HEK293 (cell line): ENCODE measurements around the gene AAR2.

Source experiments
- CTCF ChIA-PET: fragments of 350-600 bp; formaldehyde crosslinking; extraction: SDS; loops from one replicate; lab custom pipeline; 2021; ENCODE audit warnings: antibody characterized with exemption; lab: Yijun Ruan, JAX
- POLR2A ChIA-PET: fragments of 300-600 bp; formaldehyde crosslinking; extraction: SDS; loops from one replicate; lab custom pipeline; 2020; ENCODE audit warnings: antibody characterized with exemption, inconsistent platforms; lab: Yijun Ruan, JAX
- H3K27ac ChIP-seq: fragments of 200-500 bp; sonication (Bioruptor generic); 2 replicates; pipeline ENCODE4 v1.5.1; 2014; ENCODE audit warnings: low read depth, low read length, control low read depth, inconsistent platforms; ENCODE audit errors: extremely low read depth
- H3K36me3 ChIP-seq, 2 experiments: fragments of 200-500 bp in 1 of 2; sonication (Bioruptor generic) in 1 of 2; 1 replicate in 1 of 2; 2 replicates in 1 of 2; pipeline ENCODE4 v1.5.1; 2014 to 2017; ENCODE audit warnings: inconsistent platforms in 2 of 2, low read length in 2 of 2; ENCODE audit not compliant: control insufficient read depth in 2 of 2, insufficient read depth in 1 of 2
- H3K4me1 ChIP-seq: fragments of 200-500 bp; sonication (Bioruptor generic); 2 replicates; pipeline ENCODE4 v1.5.1; 2014; ENCODE audit warnings: mild to moderate bottlenecking, low read length, inconsistent platforms; ENCODE audit not compliant: control insufficient read depth, insufficient read depth
- H3K4me3 ChIP-seq: 2 replicates; pipeline ENCODE4 v1.5.1; 2011; ENCODE audit warnings: low read depth, mild to moderate bottlenecking, control low read depth, low read length, moderate library complexity
- H3K9me3 ChIP-seq: fragments of 200-500 bp; sonication (Bioruptor generic); 2 replicates; pipeline ENCODE4 v1.5.1; 2014; ENCODE audit warnings: low read depth, low read length, inconsistent platforms; ENCODE audit not compliant: control insufficient read depth, insufficient read depth
- CTCF ChIP-seq: fragments of 450-650 bp; formaldehyde crosslinking; IDR thresholded peaks from 2 replicates; pipeline ENCODE4 v1.5.1; 2016; ENCODE audit warnings: missing biosample characterization, missing genetic modification characterization
- GLIS2 ChIP-seq: fragments of 450-650 bp; formaldehyde crosslinking; IDR thresholded peaks from 2 replicates; pipeline ENCODE4 v1.5.1; 2016; ENCODE audit warnings: missing biosample characterization, missing genetic modification characterization
- HOXA7 ChIP-seq: sonication (generic); formaldehyde crosslinking; IDR thresholded peaks from 2 replicates; pipeline ENCODE4 v1.8.1; 2022; ENCODE audit warnings: missing genetic modification reagents, borderline replicate concordance
- KLF8 ChIP-seq: fragments of 450-650 bp; formaldehyde crosslinking; IDR thresholded peaks from 2 replicates; pipeline ENCODE4 v1.5.1; 2016; ENCODE audit warnings: missing biosample characterization, missing genetic modification characterization
- PBX3 ChIP-seq: sonication (generic); formaldehyde crosslinking; IDR thresholded peaks from 2 replicates; pipeline ENCODE4 v1.8.1; 2022; ENCODE audit warnings: mild to moderate bottlenecking, moderate library complexity, missing genetic modification reagents
- REPIN1 ChIP-seq: fragments of 450-650 bp; formaldehyde crosslinking; IDR thresholded peaks from 2 replicates; pipeline ENCODE4 v1.5.1; 2017; ENCODE audit warnings: missing biosample characterization, missing genetic modification characterization, low read depth
- REST ChIP-seq: fragments of 450-650 bp; formaldehyde crosslinking; IDR thresholded peaks from 2 replicates; pipeline ENCODE4 v1.5.1; 2016; ENCODE audit warnings: missing biosample characterization, missing genetic modification characterization
- SCRT1 ChIP-seq: fragments of 450-650 bp; formaldehyde crosslinking; IDR thresholded peaks from 2 replicates; pipeline ENCODE4 v1.5.1; 2016; ENCODE audit warnings: missing biosample characterization, missing genetic modification characterization, borderline replicate concordance
- ZBTB10 ChIP-seq: fragments of 450-650 bp; formaldehyde crosslinking; IDR thresholded peaks from 2 replicates; pipeline ENCODE4 v1.5.1; 2016; ENCODE audit warnings: missing biosample characterization, missing genetic modification characterization
- ZBTB44 ChIP-seq: fragments of 450-650 bp; IDR thresholded peaks from 2 replicates; pipeline ENCODE4 v1.5.1; 2018; ENCODE audit warnings: missing biosample characterization, mild to moderate bottlenecking, missing genetic modification characterization
- ZFP69B ChIP-seq: fragments of 450-650 bp; formaldehyde crosslinking; IDR thresholded peaks from 2 replicates; pipeline ENCODE4 v1.5.1; 2016; ENCODE audit warnings: missing biosample characterization, missing genetic modification characterization
- ZNF16 ChIP-seq: fragments of 450-650 bp; formaldehyde crosslinking; IDR thresholded peaks from 2 replicates; pipeline ENCODE4 v1.5.1; 2016; ENCODE audit warnings: low read depth, missing biosample characterization, missing genetic modification characterization
- ZNF211 ChIP-seq: fragments of 450-650 bp; formaldehyde crosslinking; IDR thresholded peaks from 2 replicates; pipeline ENCODE4 v1.5.1; 2016; ENCODE audit warnings: low read depth, missing biosample characterization, missing genetic modification characterization
- ZNF214 ChIP-seq: fragments of 450-650 bp; formaldehyde crosslinking; IDR thresholded peaks from 2 replicates; pipeline ENCODE4 v1.5.1; 2017; ENCODE audit warnings: missing biosample characterization, mild to moderate bottlenecking, missing genetic modification characterization, borderline replicate concordance
- ZNF23 ChIP-seq: fragments of 450-650 bp; formaldehyde crosslinking; IDR thresholded peaks from 2 replicates; pipeline ENCODE4 v1.5.1; 2016; ENCODE audit warnings: missing biosample characterization, missing genetic modification characterization, borderline replicate concordance
- ZNF324 ChIP-seq: fragments of 450-650 bp; formaldehyde crosslinking; IDR thresholded peaks from 2 replicates; pipeline ENCODE4 v1.5.1; 2016; ENCODE audit warnings: missing biosample characterization, missing genetic modification characterization
- ZNF350 ChIP-seq: fragments of 450-650 bp; formaldehyde crosslinking; IDR thresholded peaks from 2 replicates; pipeline ENCODE4 v1.5.0; 2017; ENCODE audit warnings: missing biosample characterization, mild to moderate bottlenecking, missing genetic modification characterization
- ZNF473 ChIP-seq: fragments of 450-650 bp; formaldehyde crosslinking; IDR thresholded peaks from 2 replicates; pipeline ENCODE4 v1.5.1; 2017; ENCODE audit warnings: missing biosample characterization, missing genetic modification characterization
- ZNF571 ChIP-seq: fragments of 450-650 bp; formaldehyde crosslinking; IDR thresholded peaks from 2 replicates; pipeline ENCODE4 v1.5.0; 2017; ENCODE audit warnings: missing biosample characterization, missing genetic modification characterization
- ZNF645 ChIP-seq: fragments of 450-650 bp; formaldehyde crosslinking; IDR thresholded peaks from 2 replicates; pipeline ENCODE4; 2016; ENCODE audit warnings: missing biosample characterization, missing genetic modification characterization

The AAR2 gene

GRCh38 chr20:36218380-36219064, 17.8 kb upstream of the AAR2 start (continued):
- TF ChIP-seq REST (tag by site-specific recombination) (no peak), ZFP69B (tag by site-specific recombination) (no peak), ZNF645 (tag by site-specific recombination) (no peak), ZNF16 (tag by site-specific recombination) (no peak), ZNF214 (no peak), ZNF571 (tag by site-specific recombination) (no peak), ZNF473 (no peak), ZNF324 (no peak), SCRT1 (tag by site-specific recombination) (no peak), CTCF (tag by site-specific recombination) (no peak), HOXA7 (CRISPR knock-in tag) (no peak)

GRCh38 chr20:36219671-36220220, 16.5 kb upstream of the AAR2 start:
- no peak overlapping the region for H3K27ac ChIP-seq
- no peaks in the 10 kb centered on the region for H3K4me1 ChIP-seq
- ChIA-PET CTCF (no interaction called here), POLR2A (no interaction called here)
- no peak overlapping the region for H3K4me3 ChIP-seq
- H3K9me3 ChIP-seq = no peaks in the 10 kb centered on the region
- peaks cover 0 to 34% of the 10 kb centered on the region in 2 experiments; a peak in 1 of 3 replicates for H3K36me3 ChIP-seq
- TF ChIP-seq REPIN1 (tag by site-specific recombination) (no peak), ZBTB10 (tag by site-specific recombination) (no peak), GLIS2 (tag by site-specific recombination) (no peak), ZNF350 (tag by site-specific recombination) (no peak), ZNF211 (no peak), ZNF23 (tag by site-specific recombination) (no peak), PBX3 (CRISPR knock-in tag) (no peak), KLF8 (tag by site-specific recombination) (no peak), ZBTB44 (no peak)
